Thyroid gland (tissue), 4 donors: ENCODE measurements around the gene TXLNG.

Experiments used
- CTCF ChIP-seq, 6 experiments: fragments of 200-600 bp in 3 of 6; fragments of 450-650 bp in 3 of 6; sonication (generic) in 3 of 6; IDR thresholded peaks; one replicate each; pipeline ENCODE4 v1.5.1; 2016 to 2019; ENCODE audit warnings: antibody characterized with exemption in 6 of 6, mild to moderate bottlenecking in 2 of 6, inconsistent platforms in 1 of 6, moderate library complexity in 1 of 6
- POLR2A ChIP-seq, 2 donors: fragments of 450-650 bp; IDR thresholded peaks; one replicate each; pipeline ENCODE4 v1.6.1; 2017; ENCODE audit warnings: antibody characterized with exemption in 2 of 2, mild to moderate bottlenecking in 2 of 2, moderate library complexity in 1 of 2

GRCh38 chrX:16828124-16828908, 42.0 kb downstream of the TXLNG start:
- TF ChIP-seq CTCF (IDR thresholded peaks at IDR 0.05) (no peak), POLR2A (IDR thresholded peaks at IDR 0.05) (no peak)
